Right lobe of liver (tissue), 6 donors: Measurements from ENCODE around the gene COPS9. TPM values are rescaled to one million over a fixed set of nuclear protein-coding genes. Genes with fewer than 3 reads are reported as not detected.

Source experiments
- ATAC-seq, 4 donors: fragments of 200-7000 bp; cut with Tn5 transposase; one replicate each; pipeline ENCODE4 v1.9.1; 2020; ENCODE audit warnings: mild to moderate bottlenecking in 4 of 4, moderate library complexity in 4 of 4
- DNase-seq, 3 donors: peaks; one replicate each; pipeline ENCODE4 v3.0.0-alpha.2; 2020
- H3K27ac ChIP-seq, 3 donors: fragments of 200-600 bp; one replicate each; pipeline ENCODE4 v1.8.0; 2022
- H3K27me3 ChIP-seq, 2 donors: fragments of 200-600 bp; one replicate each; pipeline ENCODE4 v1.8.0; 2022
- H3K36me3 ChIP-seq, 4 donors: fragments of 200-600 bp; sonication (generic) in 1 of 4; one replicate each; pipeline versions ENCODE4 v1.5.1 to v1.8.0; 2017 to 2022; ENCODE audit warnings: control low read depth in 1 of 4
- H3K4me1 ChIP-seq, 4 donors: fragments of 200-600 bp; sonication (generic) in 1 of 4; one replicate each; pipeline versions ENCODE4 v1.5.1 to v1.8.0; 2017 to 2022; ENCODE audit warnings: control low read depth in 1 of 4
- H3K4me3 ChIP-seq, 3 donors: fragments of 200-600 bp; one replicate each; pipeline ENCODE4 v1.8.0; 2022
- H3K9me3 ChIP-seq, 4 donors: fragments of 200-600 bp; sonication (generic) in 1 of 4; one replicate each; pipeline versions ENCODE4 v1.5.1 to v1.8.0; 2017 to 2022; ENCODE audit warnings: control low read depth in 1 of 4
- POLR2A ChIP-seq: fragments of 450-650 bp; IDR thresholded peaks from one replicate; pipeline ENCODE4 v1.6.1; 2017; ENCODE audit warnings: antibody characterized with exemption, mild to moderate bottlenecking
- WGBS: methylation state at CpG from one replicate; pipeline ENCODE4 v1.1.6; 2018; ENCODE audit warnings: low coverage, low lambda C conversion rate; ENCODE audit not compliant: insufficient coverage; ENCODE audit errors: missing lambda C conversion rate; 5-methylcytosine and 5-hydroxymethylcytosine counted together
- intact Hi-C, 2 donors: fragments of 100-400 bp; cut with DNase I; formaldehyde crosslinking; loops; one replicate each; pipeline versions ENCODE4 v1.11.2 to v1.14.1; 2022
- total RNA-seq, 6 experiments: library from RNA; depleted of rRNA in 2 of 6; stranded (reverse); fragments of >200 nt in 2 of 6; fragmentation: NEBNext Ultra II Directional in 3 of 6; extraction: Animal tissue kit (Norgen Biotek cat#: 25700) in 3 of 6; gene quantifications; one replicate each; pipeline versions ENCODE4 v1.1.0 to v1.2.4, GENCODE V29; 2016 to 2023
- TF ChIP-seq, protein P1 (sequence below), 4 donors: fragments of 200-600 bp in 3 of 4; fragments of 450-650 bp in 1 of 4; IDR thresholded peaks; one replicate each; pipeline versions ENCODE4 v1.5.1 to v1.8.0; 2016 to 2022; ENCODE audit warnings: antibody characterized with exemption in 4 of 4, mild to moderate bottlenecking in 2 of 4
- donor health status: DM: no; HTN: yes; CAD: no.
- donor health status: DM: no; HTN: no; CAD: no.
- donor health status: DM: no; HTN: no; CAD: no.
- donor health status: DM: no; HTN: yes; CAD: no.
- donor health status: DM: no; HTN: yes; CAD: no.

COPS9 gene
- total RNA-seq, 6 experiments from 2014 or later: 33.1 to 66.1 (median 45.8) TPM

DNA sequence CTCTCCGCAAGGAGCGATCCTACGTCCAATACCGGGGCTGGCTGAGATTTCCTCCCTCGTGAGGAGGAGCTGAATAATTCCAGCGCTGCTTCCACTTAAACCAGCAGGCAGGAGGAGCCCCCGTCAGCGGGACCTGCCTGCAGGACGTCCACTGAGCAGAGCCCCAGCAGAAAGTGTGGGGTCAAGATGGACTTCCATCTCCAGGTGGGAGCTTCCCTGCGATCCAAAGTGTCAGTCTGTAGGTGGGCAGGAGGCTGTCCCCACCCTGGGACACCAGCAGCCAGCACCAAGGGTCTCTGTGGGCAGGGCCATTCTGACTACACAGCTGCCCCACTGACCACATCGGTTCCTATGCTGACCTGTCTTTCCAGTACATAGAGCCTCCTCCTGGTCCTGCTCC, 4.8 kb upstream of the COPS9 start:
- H3K27me3 ChIP-seq: no peaks in the 10 kb centered on the region
- no peak overlapping the region for H3K27ac ChIP-seq
- no peak for TF ChIP-seq POLR2A
- TF ChIP-seq, protein P1, sequence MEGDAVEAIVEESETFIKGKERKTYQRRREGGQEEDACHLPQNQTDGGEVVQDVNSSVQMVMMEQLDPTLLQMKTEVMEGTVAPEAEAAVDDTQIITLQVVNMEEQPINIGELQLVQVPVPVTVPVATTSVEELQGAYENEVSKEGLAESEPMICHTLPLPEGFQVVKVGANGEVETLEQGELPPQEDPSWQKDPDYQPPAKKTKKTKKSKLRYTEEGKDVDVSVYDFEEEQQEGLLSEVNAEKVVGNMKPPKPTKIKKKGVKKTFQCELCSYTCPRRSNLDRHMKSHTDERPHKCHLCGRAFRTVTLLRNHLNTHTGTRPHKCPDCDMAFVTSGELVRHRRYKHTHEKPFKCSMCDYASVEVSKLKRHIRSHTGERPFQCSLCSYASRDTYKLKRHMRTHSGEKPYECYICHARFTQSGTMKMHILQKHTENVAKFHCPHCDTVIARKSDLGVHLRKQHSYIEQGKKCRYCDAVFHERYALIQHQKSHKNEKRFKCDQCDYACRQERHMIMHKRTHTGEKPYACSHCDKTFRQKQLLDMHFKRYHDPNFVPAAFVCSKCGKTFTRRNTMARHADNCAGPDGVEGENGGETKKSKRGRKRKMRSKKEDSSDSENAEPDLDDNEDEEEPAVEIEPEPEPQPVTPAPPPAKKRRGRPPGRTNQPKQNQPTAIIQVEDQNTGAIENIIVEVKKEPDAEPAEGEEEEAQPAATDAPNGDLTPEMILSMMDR (IDR thresholded peaks at IDR 0.05): no peak
- 77% methylated on average over 4 of the region's 11 CpGs for WGBS
- no peak for ATAC-seq
- H3K36me3 ChIP-seq: no peaks in the 10 kb centered on the region
- peak in 2 of 3 donors; percentile 25 to 29 for DNase-seq
- intact Hi-C loops: loop anchor here in 1 of 2 donors (5.0 kb wide), 1 partner anchor 84 kb away; no protein-coding TSS in a partner anchor
- H3K9me3 ChIP-seq: no peaks in the 10 kb centered on the region
- H3K4me1 ChIP-seq: no peaks in the 10 kb centered on the region
- H3K4me3 ChIP-seq: no peak overlapping the region

DNA sequence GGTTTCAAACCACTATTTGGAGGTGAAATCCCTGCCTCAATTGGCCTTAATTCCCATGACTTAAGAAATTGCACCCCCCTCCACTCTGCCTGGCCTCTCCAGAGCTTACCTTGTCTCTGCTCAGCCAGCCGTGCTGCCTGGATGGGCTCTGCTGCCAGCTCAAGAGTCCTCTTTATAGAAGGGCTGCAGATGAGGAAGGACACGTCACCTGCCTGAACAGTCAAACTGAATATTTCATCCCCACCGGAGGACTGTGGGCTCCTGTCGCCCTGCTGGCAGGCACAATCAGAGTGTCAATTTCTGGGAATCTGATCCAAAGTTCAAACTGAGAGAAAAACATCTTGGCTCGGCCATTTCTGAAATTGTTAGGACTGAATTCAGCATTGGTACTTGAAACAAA, 4.4 kb upstream of the COPS9 start, which contains the start of gene OTOS:
OTOS (minus strand) TSS at position 148 of the 400 bp plus-strand sequence. CDS start 332 bp downstream, outside the sequence.
- TF ChIP-seq POLR2A: no peak
- TF ChIP-seq, protein P1 (IDR thresholded peaks at IDR 0.05): no peak
- WGBS: 31% methylated on average over 4 of the region's 5 CpGs
- no peaks in the 10 kb centered on the region for H3K36me3 ChIP-seq
- no peak within 1 kb of the TSS for H3K4me3 ChIP-seq
- no peaks in the 10 kb centered on the region for H3K27me3 ChIP-seq
- no peak for ATAC-seq
- DNase-seq: peak in 2 of 3 donors; percentile 18 to 41
- no peak within 1 kb of the TSS for H3K27ac ChIP-seq
- no peaks in the 10 kb centered on the region for H3K9me3 ChIP-seq
- H3K4me1 ChIP-seq: peaks cover 0 to under 1% (median under 1%) of the 10 kb centered on the region in 4 donors
- intact Hi-C loops: loop anchor here in 1 of 2 donors (5.0 kb wide), 1 partner anchor 83 kb away; no protein-coding TSS in a partner anchor

DNA sequence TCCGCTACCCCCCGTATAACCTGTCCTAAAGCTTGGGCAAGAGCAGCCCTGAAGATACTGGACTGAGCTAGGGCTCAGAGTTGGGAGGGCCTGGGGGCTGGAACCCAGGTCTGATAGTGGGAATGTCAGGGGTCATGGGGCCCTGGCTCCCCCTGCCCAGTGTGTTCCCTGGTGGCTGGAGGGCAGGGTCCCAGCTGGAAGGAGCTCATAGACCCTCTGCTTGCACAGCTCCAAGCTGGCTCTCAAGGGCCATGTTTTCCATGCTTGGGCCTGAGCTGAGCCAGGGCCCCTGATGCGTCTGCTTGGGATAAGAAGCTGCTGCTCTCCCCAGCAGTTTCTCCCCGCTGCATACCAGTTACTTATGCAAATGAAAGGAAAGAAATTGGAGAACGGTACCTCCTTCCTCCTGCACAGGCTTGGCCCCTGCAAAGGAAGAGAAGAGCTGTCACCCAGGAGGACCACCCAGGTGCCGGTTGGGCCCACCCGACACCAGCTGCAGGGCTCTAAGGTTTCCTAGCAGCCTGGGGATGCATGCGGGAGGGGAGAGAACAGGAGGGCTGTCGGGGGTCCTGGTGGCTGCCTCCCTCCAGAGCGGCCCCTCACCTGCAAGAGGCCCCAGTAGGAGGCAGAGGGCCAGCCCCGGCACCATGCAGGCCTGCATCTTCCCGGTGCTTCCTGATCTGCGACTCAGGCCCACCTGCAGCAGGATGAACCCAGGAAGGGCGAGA, 3.7 kb upstream of the COPS9 start:
- 54% methylated on average over 5 of the region's 14 CpGs for WGBS
- no peak for TF ChIP-seq POLR2A
- TF ChIP-seq, protein P1 (IDR thresholded peaks at IDR 0.05): no peak
- Histone ChIP-seq H3K4me3 (no peak overlapping the region), H3K4me1 (peaks cover 0 to 8% (median 2%) of the 10 kb centered on the region in 4 donors), H3K27ac (no peak overlapping the region), H3K27me3 (no peaks in the 10 kb centered on the region), H3K36me3 (no peaks in the 10 kb centered on the region), H3K9me3 (no peaks in the 10 kb centered on the region)
- no peak for ATAC-seq
- intact Hi-C loops: loop anchor here in 1 of 2 donors (5.0 kb wide), 1 partner anchor 83 kb away; no protein-coding TSS in a partner anchor
- DNase-seq: peak in 1 of 3 donors; percentile 33

DNA sequence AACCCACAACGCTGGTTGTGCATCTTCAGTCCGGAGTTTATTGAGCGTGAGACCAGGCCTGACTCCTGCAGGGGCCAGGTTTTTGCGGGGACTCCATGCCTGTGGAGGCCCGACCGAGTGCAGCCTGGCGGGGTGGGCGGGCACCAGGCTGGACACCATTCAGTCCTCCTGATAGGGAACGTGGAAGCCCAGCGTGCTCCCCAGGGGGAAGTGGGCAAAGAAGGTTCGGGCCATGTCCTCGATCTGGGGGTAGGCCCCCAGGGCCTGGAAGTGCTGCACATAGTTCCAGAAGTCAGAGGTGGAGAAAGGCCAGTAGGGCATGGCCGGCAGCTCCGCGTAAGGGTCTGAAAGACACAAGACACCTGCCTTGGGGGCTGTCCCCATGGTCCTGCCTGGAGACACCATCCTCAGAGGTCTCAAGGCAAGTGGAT, 2.9 kb upstream of the COPS9 start:
- Histone ChIP-seq H3K4me1 (peaks cover 0 to 11% (median 2%) of the 10 kb centered on the region in 4 donors), H3K9me3 (no peaks in the 10 kb centered on the region), H3K27me3 (no peaks in the 10 kb centered on the region), H3K4me3 (no peak overlapping the region), H3K36me3 (no peaks in the 10 kb centered on the region), H3K27ac (no peak overlapping the region)
- WGBS: 67% methylated on average over 1 of the region's 15 CpGs
- DNase-seq: peak in 1 of 3 donors; percentile 28
- no peak for TF ChIP-seq POLR2A
- intact Hi-C loops: no loop called here
- no peak for ATAC-seq
